DMS79 (cell line): ENCODE results near the gene RAX2.
A peak's percentile ranks its signal among the peaks of the same experiment; 100 is the strongest.

Experiments used
- DNase-seq: peaks from one replicate; lab custom pipeline; 2025; lab: John Stamatoyannopoulos, UW

Gene RAX2

GRCh38 chr19:3725640-3726310 lies 46.3 kb downstream of the RAX2 start:
- no peak for DNase-seq

GRCh38 chr19:3725121-3725520 lies 46.9 kb downstream of the RAX2 start:
- no peak for DNase-seq

- DNase-seq, result no peak
Measured at GRCh38 chr19:3723883-3724282, 48.1 kb downstream of the RAX2 start.

GRCh38 chr19:3723110-3723488 lies 48.9 kb downstream of the RAX2 start:
- no peak for DNase-seq

- DNase-seq, result no peak
Measured at GRCh38 chr19:3722443-3723109, 49.5 kb downstream of the RAX2 start.

- DNase-seq, result no peak
Measured at GRCh38 chr19:3721887-3722442, 50.1 kb downstream of the RAX2 start.

- peak; percentile 84 for DNase-seq
Measured at GRCh38 chr19:3721131-3721886, 50.7 kb downstream of the RAX2 start.

GRCh38 chr19:3720349-3720917 lies 51.6 kb downstream of the RAX2 start:
- no peak for DNase-seq

GRCh38 chr19:3719868-3720267 lies 52.2 kb downstream of the RAX2 start:
- no peak for DNase-seq
